Endodermal cell (in vitro differentiated cells): ENCODE measurements around the gene OGT. TPM values are rescaled to one million over a fixed set of nuclear protein-coding genes. Genes with fewer than 3 reads are reported as not detected.

ENCODE experiments used
- DNase-seq: peaks from one replicate; pipeline ENCODE4 v3.0.0-alpha.2; 2017
- H3K27ac ChIP-seq: 2 replicates; pipeline ENCODE4 v1.5.1; 2013; ENCODE audit warnings: mild to moderate bottlenecking, low read depth, low read length, moderate library complexity
- H3K27me3 ChIP-seq: 2 replicates; pipeline ENCODE4 v1.6.1; 2013; ENCODE audit warnings: mild to moderate bottlenecking, low read length, moderate library complexity; ENCODE audit not compliant: insufficient read depth, control insufficient read depth, poor library complexity, severe bottlenecking
- H3K36me3 ChIP-seq: 2 replicates; pipeline ENCODE4 v1.7.0; 2013; ENCODE audit warnings: mild to moderate bottlenecking, low read length, moderate library complexity; ENCODE audit not compliant: control insufficient read depth, insufficient read depth
- H3K4me1 ChIP-seq: one replicate; pipeline ENCODE4 v1.7.0; 2013; ENCODE audit warnings: low read length; ENCODE audit not compliant: control insufficient read depth, insufficient read depth
- H3K4me3 ChIP-seq: 2 replicates; pipeline ENCODE4 v1.5.1; 2013; ENCODE audit warnings: mild to moderate bottlenecking, low read length, moderate library complexity
- H3K9ac ChIP-seq: 2 replicates; pipeline ENCODE4 v1.6.1; 2013; ENCODE audit warnings: mild to moderate bottlenecking, low read length, moderate library complexity; ENCODE audit not compliant: poor library complexity, severe bottlenecking; ENCODE audit errors: extremely low read depth
- H3K9me3 ChIP-seq: 2 replicates; pipeline ENCODE4 v1.6.1; 2013; ENCODE audit warnings: mild to moderate bottlenecking, low read length, moderate library complexity; ENCODE audit not compliant: control insufficient read depth
- H3K27ac Mint-ChIP-seq: 2 replicates; pipeline ENCODE4 v1.8.0; 2020; ENCODE audit warnings: mixed read lengths
- H3K27me3 Mint-ChIP-seq: 2 replicates; pipeline ENCODE4 v1.8.0; 2021; ENCODE audit warnings: mild to moderate bottlenecking, mixed read lengths; ENCODE audit not compliant: insufficient read depth
- H3K36me3 Mint-ChIP-seq: 2 replicates; pipeline ENCODE4 v1.8.0; 2020; ENCODE audit warnings: low read depth, mixed read lengths
- H3K4me1 Mint-ChIP-seq: 2 replicates; pipeline ENCODE4 v1.8.0; 2020; ENCODE audit warnings: mixed read lengths
- H3K4me3 Mint-ChIP-seq: 2 replicates; pipeline ENCODE4 v1.8.0; 2020; ENCODE audit warnings: mild to moderate bottlenecking, moderate library complexity, mixed read lengths
- H3K9me3 Mint-ChIP-seq: 2 replicates; pipeline ENCODE4 v1.8.0; 2020; ENCODE audit warnings: mild to moderate bottlenecking, mixed read lengths
- WGBS, 2 experiments: methylation state at CpG; one replicate each; pipeline versions ENCODE4 v1.1.5 to v1.1.7; 2013; ENCODE audit warnings: missing lambda C conversion rate in 2 of 2, mixed read lengths in 1 of 2; ENCODE audit not compliant: insufficient coverage in 1 of 2, insufficient read length in 1 of 2; 5-methylcytosine and 5-hydroxymethylcytosine counted together
- total RNA-seq, 2 donors: library from RNA; stranded (reverse); fragmentation: NEBNext Ultra II Directional in 1 of 2; extraction: Animal tissue kit (Norgen Biotek cat#: 25700) in 1 of 2; gene quantifications; 2 replicates in 1 of 2; 3 replicates in 1 of 2; pipeline ENCODE4 v1.2.1, GENCODE V29; 2021
- TF ChIP-seq, protein P1 (sequence below): fragments of 200-600 bp; sonication (generic); conservative IDR thresholded peaks from 2 replicates; pipeline ENCODE4 v1.5.0; 2021; ENCODE audit warnings: antibody characterized with exemption, mild to moderate bottlenecking

Gene OGT
- total RNA-seq, 2 donors from 2014 or later = 114 to 153 TPM

DNA sequence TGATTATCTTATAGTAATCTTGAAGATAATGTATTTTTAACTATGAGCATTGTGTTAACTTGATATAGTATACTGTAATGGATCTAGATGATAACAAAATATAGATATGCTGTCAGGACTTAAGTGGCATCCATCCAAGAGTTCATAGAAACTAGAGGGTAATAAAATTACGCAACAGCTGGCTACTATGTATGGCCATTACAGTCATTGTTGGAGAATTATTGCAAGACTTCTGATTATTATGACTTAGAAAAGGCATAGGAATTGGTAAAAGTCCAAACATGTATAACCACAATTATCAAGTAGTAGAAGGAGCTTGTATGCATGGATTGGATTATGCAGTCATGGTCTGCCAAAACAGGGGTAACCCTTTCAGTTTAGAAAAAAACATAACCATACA lies 9.5 kb downstream of the OGT start:
- Mint-ChIP-seq H3K4me1 (peaks cover 9% of the 10 kb centered on the region), H3K9me3 (peaks cover 41% of the 10 kb centered on the region), H3K27me3 (no peaks in the 10 kb centered on the region), H3K36me3 (peaks cover 41% of the 10 kb centered on the region), H3K27ac (no peak overlapping the region), H3K4me3 (no peak overlapping the region)
- H3K27me3 ChIP-seq = no peaks in the 10 kb centered on the region
- no peak for DNase-seq
- H3K9ac ChIP-seq = no peak overlapping the region
- no peak overlapping the region for H3K27ac ChIP-seq
- H3K4me3 ChIP-seq = no peak overlapping the region
- H3K36me3 ChIP-seq = peaks cover 74% of the 10 kb centered on the region
- 100% methylated on average over 1 of the region's 1 CpG; no CpG with 5 or more reads in 1 of the 2 experiments for WGBS, 2 experiments
- no peaks in the 10 kb centered on the region for H3K9me3 ChIP-seq
- TF ChIP-seq, protein P1, sequence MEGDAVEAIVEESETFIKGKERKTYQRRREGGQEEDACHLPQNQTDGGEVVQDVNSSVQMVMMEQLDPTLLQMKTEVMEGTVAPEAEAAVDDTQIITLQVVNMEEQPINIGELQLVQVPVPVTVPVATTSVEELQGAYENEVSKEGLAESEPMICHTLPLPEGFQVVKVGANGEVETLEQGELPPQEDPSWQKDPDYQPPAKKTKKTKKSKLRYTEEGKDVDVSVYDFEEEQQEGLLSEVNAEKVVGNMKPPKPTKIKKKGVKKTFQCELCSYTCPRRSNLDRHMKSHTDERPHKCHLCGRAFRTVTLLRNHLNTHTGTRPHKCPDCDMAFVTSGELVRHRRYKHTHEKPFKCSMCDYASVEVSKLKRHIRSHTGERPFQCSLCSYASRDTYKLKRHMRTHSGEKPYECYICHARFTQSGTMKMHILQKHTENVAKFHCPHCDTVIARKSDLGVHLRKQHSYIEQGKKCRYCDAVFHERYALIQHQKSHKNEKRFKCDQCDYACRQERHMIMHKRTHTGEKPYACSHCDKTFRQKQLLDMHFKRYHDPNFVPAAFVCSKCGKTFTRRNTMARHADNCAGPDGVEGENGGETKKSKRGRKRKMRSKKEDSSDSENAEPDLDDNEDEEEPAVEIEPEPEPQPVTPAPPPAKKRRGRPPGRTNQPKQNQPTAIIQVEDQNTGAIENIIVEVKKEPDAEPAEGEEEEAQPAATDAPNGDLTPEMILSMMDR = no peak
- no peaks in the 10 kb centered on the region for H3K4me1 ChIP-seq

DNA sequence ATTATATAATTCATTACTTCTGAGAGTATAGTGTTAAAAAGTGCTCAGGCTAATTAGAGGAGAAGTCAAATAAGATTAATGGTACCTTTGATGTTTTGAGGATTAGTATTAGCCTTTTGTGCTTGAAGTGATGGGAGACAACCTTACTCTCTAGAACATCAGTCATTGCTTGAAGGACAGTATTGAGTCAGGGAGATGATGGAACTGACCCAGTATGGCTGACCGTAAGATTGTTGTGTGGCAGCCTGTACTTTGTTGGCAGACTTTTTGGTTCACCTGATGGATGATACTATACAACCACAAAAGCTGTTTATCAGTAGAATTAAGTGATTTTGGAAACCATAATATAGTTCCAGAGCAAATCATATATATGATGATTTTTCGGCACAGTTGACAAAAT lies 9.9 kb downstream of the OGT start:
- TF ChIP-seq, protein P1 = no peak
- H3K36me3 Mint-ChIP-seq = peaks cover 45% of the 10 kb centered on the region
- Histone ChIP-seq H3K36me3 (peaks cover 74% of the 10 kb centered on the region), H3K27ac (no peak overlapping the region), H3K9me3 (no peaks in the 10 kb centered on the region), H3K4me3 (no peak overlapping the region), H3K27me3 (no peaks in the 10 kb centered on the region), H3K4me1 (no peaks in the 10 kb centered on the region), H3K9ac (no peak overlapping the region)
- H3K9me3 Mint-ChIP-seq = peaks cover 45% of the 10 kb centered on the region
- no peak for DNase-seq
- no CpG with 5 or more reads among the region's 2 CpGs for WGBS, 2 experiments
- H3K4me3 Mint-ChIP-seq = no peak overlapping the region
- H3K27me3 Mint-ChIP-seq = no peaks in the 10 kb centered on the region
- no peak overlapping the region for H3K27ac Mint-ChIP-seq
- peaks cover 9% of the 10 kb centered on the region for H3K4me1 Mint-ChIP-seq

DNA sequence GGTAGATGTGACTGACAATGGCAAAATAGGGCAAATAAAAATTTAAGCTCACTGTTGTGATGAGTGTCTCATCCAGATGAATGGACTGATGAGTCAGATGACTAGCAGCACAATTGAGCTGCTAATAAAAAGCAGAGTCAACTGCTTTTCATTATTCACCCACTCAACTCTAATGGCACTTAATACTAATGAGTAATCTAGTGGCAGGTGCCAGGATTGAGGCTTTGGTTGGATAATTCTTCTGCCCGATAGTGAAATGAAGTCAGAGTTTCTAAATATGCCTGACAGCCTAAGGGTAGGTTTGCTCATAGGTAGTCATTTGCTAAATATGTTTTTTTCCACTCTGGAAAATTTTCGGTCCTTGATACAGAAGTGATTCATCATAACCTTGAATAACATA lies 10.4 kb downstream of the OGT start:
- TF ChIP-seq, protein P1 = no peak
- Mint-ChIP-seq H3K27ac (no peak overlapping the region), H3K36me3 (peaks cover 48% of the 10 kb centered on the region)

More for the DNA sequence above, 10.4 kb downstream of the OGT start:
- Mint-ChIP-seq H3K4me1 (peaks cover 9% of the 10 kb centered on the region), H3K27me3 (no peaks in the 10 kb centered on the region), H3K9me3 (peaks cover 50% of the 10 kb centered on the region), H3K4me3 (no peak overlapping the region)
- DNase-seq = no peak
- Histone ChIP-seq H3K4me1 (no peaks in the 10 kb centered on the region), H3K27me3 (no peaks in the 10 kb centered on the region), H3K36me3 (peaks cover 75% of the 10 kb centered on the region), H3K27ac (no peak overlapping the region), H3K9ac (no peak overlapping the region), H3K4me3 (no peak overlapping the region), H3K9me3 (no peaks in the 10 kb centered on the region)
- 100% methylated on average over 1 of the region's 2 CpGs; no CpG with 5 or more reads in 1 of the 2 experiments for WGBS, 2 experiments
